Measurements from ENCODE around the gene AJUBA. TPM values are rescaled to one million over a fixed set of nuclear protein-coding genes. Genes with fewer than 3 reads are reported as not detected.

The AJUBA gene
- total and polyA plus RNA-seq, 7 donors: 0.23 to 7.8 (median 5.1) TPM

- intact Hi-C loops (cut with DNase I): loop anchor here (10.0 kb wide), 1 partner anchor 378 kb away; the partner anchor contains the start of genes BCL2L2 and PPP1R3E
- H3K9me3 ChIP-seq: no peaks in the 10 kb centered on the region
- peaks cover 0 to 21% (median 16%) of the 10 kb centered on the region in 4 donors for H3K4me1 ChIP-seq
- no peak for DNase-seq
- H3K4me3 ChIP-seq: no peak overlapping the region
- peaks cover 28 to 55% (median 32%) of the 10 kb centered on the region in 4 donors for H3K36me3 ChIP-seq
- WGBS, 2 donors: 43 to 79% methylated on average over 4 of the region's 4 CpGs
- no peak for TF ChIP-seq CTCF (IDR thresholded peaks at IDR 0.05)
- no peak overlapping the region for H3K27ac ChIP-seq
- H3K27me3 ChIP-seq: no peaks in the 10 kb centered on the region
Observed at GRCh38 chr14:22926316-22926715, 56.0 kb downstream of the AJUBA start.

DNA sequence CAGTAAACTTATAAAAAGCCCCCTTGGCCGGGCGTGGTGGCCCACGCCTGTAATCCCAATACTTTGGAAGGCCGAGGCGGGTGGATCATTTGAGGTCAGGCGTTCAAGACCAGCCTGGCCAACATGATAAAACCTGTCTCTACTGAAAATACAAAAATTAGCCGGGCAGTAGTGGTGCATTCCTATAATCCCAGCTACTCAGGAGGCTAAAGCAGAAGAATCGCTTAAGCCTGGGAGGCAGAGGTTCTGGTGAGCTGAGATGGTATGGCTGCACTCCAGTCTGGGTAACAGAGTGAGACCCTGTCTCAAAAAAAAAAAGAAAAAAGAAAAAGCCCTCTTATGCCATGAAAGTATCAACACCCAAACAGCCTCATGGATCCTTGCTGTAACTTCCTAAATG is 56.8 kb downstream of the AJUBA start:
- WGBS, 2 donors: 82 to 92% methylated on average over 8 of the region's 8 CpGs
- Histone ChIP-seq H3K4me1 (peaks cover 0 to 20% (median 15%) of the 10 kb centered on the region in 4 donors), H3K4me3 (no peak overlapping the region), H3K9me3 (no peaks in the 10 kb centered on the region), H3K27me3 (no peaks in the 10 kb centered on the region), H3K27ac (no peak overlapping the region), H3K36me3 (peaks cover 28 to 63% (median 32%) of the 10 kb centered on the region in 4 donors)
- intact Hi-C loops (cut with DNase I): loop anchor here (10.0 kb wide), 1 partner anchor 379 kb away; the partner anchor contains the start of genes BCL2L2 and PPP1R3E
- TF ChIP-seq CTCF (IDR thresholded peaks at IDR 0.05): no peak
- TF ChIP-seq EP300 (IDR thresholded peaks at IDR 0.05): no peak
- no peak for DNase-seq

DNA sequence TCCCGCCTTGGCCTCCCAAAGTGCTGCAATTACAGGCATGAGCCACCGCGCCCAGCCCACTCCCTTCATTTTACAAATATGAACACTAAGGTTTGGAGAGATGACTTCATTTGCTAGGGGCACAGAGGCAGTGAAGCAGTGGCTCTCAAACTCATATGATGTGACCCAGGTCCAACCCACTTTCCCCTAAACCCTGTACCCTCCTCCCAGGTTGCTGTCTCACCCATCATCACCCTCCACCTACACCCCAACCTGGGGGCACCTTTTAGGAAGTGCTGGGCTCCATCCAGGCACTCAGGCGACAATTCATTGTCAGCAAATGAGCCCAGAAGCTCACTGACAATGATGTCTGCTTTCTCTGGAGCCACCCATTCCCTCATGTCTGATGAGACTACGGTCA is 58.6 kb downstream of the AJUBA start:
- peaks cover 0 to 20% (median 18%) of the 10 kb centered on the region in 4 donors for H3K4me1 ChIP-seq
- WGBS, 2 donors: 96 to 97% methylated on average over 5 of the region's 5 CpGs
- TF ChIP-seq POLR2AphosphoS5 (IDR thresholded peaks at IDR 0.05): no peak
- no peak for TF ChIP-seq POLR2A (IDR thresholded peaks at IDR 0.05)
- TF ChIP-seq EP300 (IDR thresholded peaks at IDR 0.05): no peak
- no peak for TF ChIP-seq CTCF (IDR thresholded peaks at IDR 0.05)
- H3K27me3 ChIP-seq: no peaks in the 10 kb centered on the region
- DNase-seq: no peak
- H3K36me3 ChIP-seq: peaks cover 28 to 67% (median 32%) of the 10 kb centered on the region in 4 donors
- intact Hi-C loops (cut with DNase I): loop anchor here (10.0 kb wide), 1 partner anchor 381 kb away; the partner anchor contains the start of genes BCL2L2 and PPP1R3E
- H3K9me3 ChIP-seq: no peaks in the 10 kb centered on the region
- no peak overlapping the region for H3K4me3 ChIP-seq
- no peak overlapping the region for H3K27ac ChIP-seq

- Histone ChIP-seq H3K9me3 (no peaks in the 10 kb centered on the region), H3K36me3 (peaks cover 28 to 67% (median 32%) of the 10 kb centered on the region in 4 donors), H3K4me3 (no peak overlapping the region), H3K27ac (no peak overlapping the region), H3K27me3 (no peaks in the 10 kb centered on the region), H3K4me1 (peaks cover 0 to 18% (median 14%) of the 10 kb centered on the region in 4 donors)
- TF ChIP-seq EP300 (IDR thresholded peaks at IDR 0.05) (no peak), POLR2AphosphoS5 (IDR thresholded peaks at IDR 0.05) (no peak), POLR2A (IDR thresholded peaks at IDR 0.05) (no peak), CTCF (IDR thresholded peaks at IDR 0.05) (no peak)
- no peak for DNase-seq
- intact Hi-C loops (cut with DNase I): loop anchor here (10.0 kb wide), 1 partner anchor 383 kb away; the partner anchor contains the start of genes BCL2L2 and PPP1R3E
- 93 to 94% methylated on average over 2 of the region's 2 CpGs for WGBS, 2 donors
Observed at GRCh38 chr14:22922294-22922693, 60.1 kb downstream of the AJUBA start.

Other genes starting within 250 kb of the AJUBA start
- gene OXA1L, start 215.9 kb downstream of the AJUBA start, total RNA-seq: 100 to 1,000 TPM in 2 of 4 donors, 10 to 100 TPM in 2; 95.2 to 108 (median 102) TPM
- 100 to 1,000 TPM in 1 of 3 donors, 10 to 100 TPM in 2; 85.1 to 113 (median 85.9) TPM for gene OXA1L, start 215.9 kb downstream of the AJUBA start, polyA plus RNA-seq
- 10 to 100 TPM; 16.1 to 23.5 (median 16.5) TPM for gene SLC7A7, start 167.1 kb downstream of the AJUBA start, total RNA-seq
- 10 to 100 TPM; 15.6 to 22.7 (median 16.4) TPM for gene SLC7A7, start 167.1 kb downstream of the AJUBA start, polyA plus RNA-seq
- 100 to 1,000 TPM in 1 of 4 donors, 10 to 100 TPM in 3; 54.6 to 333 (median 58.3) TPM for gene MRPL52, start 152.7 kb downstream of the AJUBA start, total RNA-seq
- 100 to 1,000 TPM in 2 of 3 donors, 10 to 100 TPM in 1; 64.3 to 117 (median 105) TPM for gene MRPL52, start 152.7 kb downstream of the AJUBA start, polyA plus RNA-seq
- gene MMP14, start 146.0 kb downstream of the AJUBA start, total RNA-seq: 100 to 1,000 TPM in 3 of 4 donors, 10 to 100 TPM in 1; 86.6 to 140 (median 115) TPM
- 10 to 100 TPM; 21.0 to 85.4 (median 33.5) TPM for gene MMP14, start 146.0 kb downstream of the AJUBA start, polyA plus RNA-seq
- gene LRP10, start 110.8 kb downstream of the AJUBA start, total RNA-seq: 100 to 1,000 TPM in 2 of 4 donors, 10 to 100 TPM in 2; 75.3 to 124 (median 95.1) TPM
- gene LRP10, start 110.8 kb downstream of the AJUBA start, polyA plus RNA-seq: 100 to 1,000 TPM in 1 of 3 donors, 10 to 100 TPM in 2; 34.4 to 139 (median 42.6) TPM
- gene REM2, start 99.3 kb downstream of the AJUBA start, total RNA-seq: 1 to 10 TPM in 1 of 4 donors, under 1 TPM in 2, not detected in 1; 0.71 to 1.4 (median 0.81) TPM
- gene REM2, start 99.3 kb downstream of the AJUBA start, polyA plus RNA-seq: under 1 TPM in 2 of 3 donors, not detected in 1; 0.60 to 0.96 TPM
- 1,000 to 10,000 TPM in 1 of 4 donors, 100 to 1,000 TPM in 3; 356 to 5,076 (median 594) TPM for gene RBM23, start 63.4 kb downstream of the AJUBA start, total RNA-seq
- 10 to 100 TPM; 31.8 to 46.5 (median 40.8) TPM for gene RBM23, start 63.4 kb downstream of the AJUBA start, polyA plus RNA-seq
- 10 to 100 TPM; 33.3 to 61.7 (median 44.7) TPM for gene PRMT5, start 53.2 kb downstream of the AJUBA start, total RNA-seq
- 10 to 100 TPM; 33.3 to 66.7 (median 55.4) TPM for gene PRMT5, start 53.2 kb downstream of the AJUBA start, polyA plus RNA-seq
- gene HAUS4, start 25.5 kb downstream of the AJUBA start, total RNA-seq: 10 to 100 TPM; 28.1 to 82.6 (median 59.8) TPM
- 10 to 100 TPM; 37.8 to 46.7 (median 44.9) TPM for gene HAUS4, start 25.5 kb downstream of the AJUBA start, polyA plus RNA-seq
- gene C14orf93, start 27.6 kb upstream of the AJUBA start, total RNA-seq: 10 to 100 TPM in 3 of 4 donors, 1 to 10 TPM in 1; 8.9 to 19.9 (median 12.9) TPM
- 10 to 100 TPM in 2 of 3 donors, 1 to 10 TPM in 1; 7.4 to 11.9 (median 10.2) TPM for gene C14orf93, start 27.6 kb upstream of the AJUBA start, polyA plus RNA-seq
- gene PSMB5, start 52.3 kb upstream of the AJUBA start, total RNA-seq: 100 to 1,000 TPM; 113 to 179 (median 135) TPM
- 100 to 1,000 TPM; 132 to 145 (median 141) TPM for gene PSMB5, start 52.3 kb upstream of the AJUBA start, polyA plus RNA-seq
- gene PSMB11, start 59.7 kb upstream of the AJUBA start, total RNA-seq: under 1 TPM in 1 of 4 donors, not detected in 3; 0.41 TPM
- under 1 TPM in 1 of 3 donors, not detected in 2; 0.06 TPM for gene PSMB11, start 59.7 kb upstream of the AJUBA start, polyA plus RNA-seq
- gene CDH24, start 75.0 kb upstream of the AJUBA start, total RNA-seq: 1 to 10 TPM; 2.0 to 7.5 (median 2.8) TPM
- 1 to 10 TPM in 1 of 3 donors, under 1 TPM in 2; 0.46 to 5.4 (median 0.60) TPM for gene CDH24, start 75.0 kb upstream of the AJUBA start, polyA plus RNA-seq
- 100 to 1,000 TPM in 1 of 4 donors, 10 to 100 TPM in 3; 79.9 to 129 (median 93.9) TPM for gene ACIN1, start 112.6 kb upstream of the AJUBA start, total RNA-seq
- 100 to 1,000 TPM in 1 of 3 donors, 10 to 100 TPM in 2; 37.8 to 114 (median 40.9) TPM for gene ACIN1, start 112.6 kb upstream of the AJUBA start, polyA plus RNA-seq
- gene C14orf119, start 113.0 kb upstream of the AJUBA start, total RNA-seq: 10 to 100 TPM; 22.4 to 38.9 (median 30.1) TPM
- gene C14orf119, start 113.0 kb upstream of the AJUBA start, polyA plus RNA-seq: 10 to 100 TPM; 49.2 to 94.3 (median 50.0) TPM
- gene CIROP, start 122.4 kb upstream of the AJUBA start, total RNA-seq: under 1 TPM in 1 of 4 donors, not detected in 3; 0.27 TPM
- not detected for gene CIROP, start 122.4 kb upstream of the AJUBA start, polyA plus RNA-seq
- gene CEBPE, start 136.7 kb upstream of the AJUBA start, total RNA-seq: under 1 TPM in 1 of 4 donors, not detected in 3; 0.68 TPM
- gene CEBPE, start 136.7 kb upstream of the AJUBA start, polyA plus RNA-seq: under 1 TPM in 1 of 3 donors, not detected in 2; 0.28 TPM
- gene SLC7A8, start 201.1 kb upstream of the AJUBA start, total RNA-seq: 10 to 100 TPM in 3 of 4 donors, 1 to 10 TPM in 1; 9.9 to 19.7 (median 14.1) TPM
- 10 to 100 TPM in 2 of 3 donors, 1 to 10 TPM in 1; 5.5 to 24.7 (median 13.2) TPM for gene SLC7A8, start 201.1 kb upstream of the AJUBA start, polyA plus RNA-seq

Measured in sigmoid colon (tissue), 7 donors.